ENCODE data around the gene TNFSF8.

TNFSF8 gene

DNA sequence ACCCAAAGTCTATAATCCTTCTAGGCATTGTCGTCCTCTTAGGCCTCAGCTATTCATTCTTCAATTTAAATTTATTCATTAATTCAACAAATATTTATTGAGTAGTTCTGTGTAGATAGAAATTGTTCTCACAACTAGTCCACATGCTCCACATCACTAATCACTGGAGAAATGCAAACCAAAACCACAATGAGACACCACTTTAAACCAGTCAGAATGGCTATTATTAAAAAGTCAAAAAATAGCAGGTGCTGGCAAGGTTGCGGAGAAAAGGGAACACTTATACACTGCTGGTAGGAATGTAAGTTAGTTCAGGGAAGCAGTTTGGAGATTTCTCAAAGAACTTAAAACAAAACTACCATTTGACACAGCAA, 73.5 kb downstream of the TNFSF8 start:
- Histone ChIP-seq H3K27ac (ENCODE audit: low read length) (no peak overlapping the region), H4K20me1 (ENCODE audit: insufficient read depth, low read length) (no peaks in the 10 kb centered on the region), H3K79me2 (ENCODE audit: insufficient read depth, low read length) (no peaks in the 10 kb centered on the region), H3K36me3 (ENCODE audit: insufficient read depth, low read length) (no peaks in the 10 kb centered on the region), H2AFZ (ENCODE audit: low read depth, low read length) (no peak overlapping the region), H3K9ac (ENCODE audit: low read depth, low read length) (no peak overlapping the region), H3K27me3 (ENCODE audit: insufficient read depth, low read length, poor library complexity) (no peaks in the 10 kb centered on the region), H3K4me3 (ENCODE audit: low read depth in 1 of 2, low read length in 2 of 2) (no peak overlapping the region), H3K4me1 (ENCODE audit: insufficient read depth, low read length) (peaks cover under 1% of the 10 kb centered on the region), H3K9me3 (ENCODE audit: insufficient read depth, low read length, severe bottlenecking) (no peaks in the 10 kb centered on the region), H3K4me2 (ENCODE audit: insufficient read depth, low read length) (no peak overlapping the region)
- ATAC-seq (ENCODE audit: insufficient read depth, low read depth) (no peak), DNase-seq (no peak)
- TF ChIP-seq, protein P1, sequence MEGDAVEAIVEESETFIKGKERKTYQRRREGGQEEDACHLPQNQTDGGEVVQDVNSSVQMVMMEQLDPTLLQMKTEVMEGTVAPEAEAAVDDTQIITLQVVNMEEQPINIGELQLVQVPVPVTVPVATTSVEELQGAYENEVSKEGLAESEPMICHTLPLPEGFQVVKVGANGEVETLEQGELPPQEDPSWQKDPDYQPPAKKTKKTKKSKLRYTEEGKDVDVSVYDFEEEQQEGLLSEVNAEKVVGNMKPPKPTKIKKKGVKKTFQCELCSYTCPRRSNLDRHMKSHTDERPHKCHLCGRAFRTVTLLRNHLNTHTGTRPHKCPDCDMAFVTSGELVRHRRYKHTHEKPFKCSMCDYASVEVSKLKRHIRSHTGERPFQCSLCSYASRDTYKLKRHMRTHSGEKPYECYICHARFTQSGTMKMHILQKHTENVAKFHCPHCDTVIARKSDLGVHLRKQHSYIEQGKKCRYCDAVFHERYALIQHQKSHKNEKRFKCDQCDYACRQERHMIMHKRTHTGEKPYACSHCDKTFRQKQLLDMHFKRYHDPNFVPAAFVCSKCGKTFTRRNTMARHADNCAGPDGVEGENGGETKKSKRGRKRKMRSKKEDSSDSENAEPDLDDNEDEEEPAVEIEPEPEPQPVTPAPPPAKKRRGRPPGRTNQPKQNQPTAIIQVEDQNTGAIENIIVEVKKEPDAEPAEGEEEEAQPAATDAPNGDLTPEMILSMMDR (IDR thresholded peaks at IDR 0.05; ENCODE audit: borderline replicate concordance, extremely low read depth, low read length, poor library complexity, severe bottlenecking): no peak
- TF ChIP-seq EZH2 (IDR thresholded peaks at IDR 0.05; ENCODE audit: borderline replicate concordance, low read depth, low read length, severe bottlenecking): no peak

DNA sequence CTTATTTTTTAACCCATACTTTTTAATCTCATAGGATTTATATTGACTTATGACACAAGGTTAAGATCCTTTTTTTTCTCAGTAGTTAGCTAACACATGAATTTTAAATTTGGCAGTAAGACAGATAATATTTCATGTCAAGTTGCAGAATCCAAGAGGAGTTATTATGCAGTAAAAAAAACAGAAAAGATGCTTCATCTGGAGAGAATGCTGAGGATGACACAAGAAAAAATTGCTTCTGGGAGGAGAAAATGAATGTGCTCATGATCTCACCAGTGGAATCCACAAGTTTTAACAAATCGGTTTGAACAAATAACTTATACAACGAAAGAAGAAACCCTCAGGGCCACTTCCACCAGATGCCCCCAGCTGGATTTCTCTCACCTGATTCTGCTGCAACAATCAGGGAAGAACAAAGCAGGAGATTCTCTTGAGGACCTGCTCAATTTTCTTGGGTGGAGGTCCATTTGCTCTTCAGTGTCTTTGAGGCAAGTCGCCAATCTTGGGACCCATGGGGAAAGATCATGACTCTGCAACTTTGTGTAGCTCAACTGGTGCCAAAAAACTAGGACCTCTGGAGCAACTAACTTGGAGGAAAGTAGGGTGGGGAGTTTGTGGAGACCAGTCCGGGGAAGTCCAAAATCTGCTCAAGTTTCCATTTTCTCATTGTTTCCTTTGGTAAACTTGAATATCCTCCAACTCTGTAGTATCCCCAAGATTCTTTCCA, 74.0 kb downstream of the TNFSF8 start:
- H3K9ac ChIP-seq (ENCODE audit: low read depth, low read length): no peak overlapping the region

DNA sequence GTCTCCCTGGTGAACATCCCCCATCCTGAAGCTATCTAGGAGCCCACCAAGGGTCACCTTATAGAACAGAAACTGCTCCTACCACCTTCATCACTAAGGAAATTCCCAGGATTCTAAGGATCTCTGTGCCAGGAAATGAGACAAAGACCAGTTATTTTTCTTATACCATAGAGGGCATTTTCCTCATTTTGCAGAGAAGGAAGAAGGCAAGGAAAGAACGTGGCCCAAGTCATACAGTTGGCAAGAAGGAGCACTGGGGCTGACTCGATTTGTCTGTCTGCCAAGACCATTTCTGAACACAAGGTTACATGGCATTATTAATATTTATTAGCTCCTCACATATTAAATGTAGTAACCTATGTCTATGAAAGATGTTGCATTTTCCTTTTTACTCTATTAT, 74.9 kb downstream of the TNFSF8 start:
- DNase-seq: no peak
- H3K4me2 ChIP-seq (ENCODE audit: insufficient read depth, low read length): no peak overlapping the region
- H3K9me3 ChIP-seq (ENCODE audit: insufficient read depth, low read length, severe bottlenecking): no peaks in the 10 kb centered on the region
- H3K27ac ChIP-seq (ENCODE audit: low read length): no peak overlapping the region
- no peak overlapping the region for H3K9ac ChIP-seq (ENCODE audit: low read depth, low read length)
- H3K79me2 ChIP-seq (ENCODE audit: insufficient read depth, low read length): no peaks in the 10 kb centered on the region
- TF ChIP-seq EZH2 (IDR thresholded peaks at IDR 0.05; ENCODE audit: borderline replicate concordance, low read depth, low read length, severe bottlenecking): no peak
- TF ChIP-seq, protein P1 (IDR thresholded peaks at IDR 0.05; ENCODE audit: borderline replicate concordance, extremely low read depth, low read length, poor library complexity, severe bottlenecking): no peak
- no peak overlapping the region for H2AFZ ChIP-seq (ENCODE audit: low read depth, low read length)
- H4K20me1 ChIP-seq (ENCODE audit: insufficient read depth, low read length): no peaks in the 10 kb centered on the region
- peaks cover 14% of the 10 kb centered on the region for H3K4me1 ChIP-seq (ENCODE audit: insufficient read depth, low read length)
- H3K36me3 ChIP-seq (ENCODE audit: insufficient read depth, low read length): no peaks in the 10 kb centered on the region
- H3K27me3 ChIP-seq (ENCODE audit: insufficient read depth, low read length, poor library complexity): no peaks in the 10 kb centered on the region
- H3K4me3 ChIP-seq (ENCODE audit: low read depth in 1 of 2, low read length in 2 of 2): no peak overlapping the region
- ATAC-seq (ENCODE audit: insufficient read depth, low read depth): no peak

More for the DNA sequence above, 74.0 kb downstream of the TNFSF8 start:
- no peaks in the 10 kb centered on the region for H4K20me1 ChIP-seq (ENCODE audit: insufficient read depth, low read length)
- no peaks in the 10 kb centered on the region for H3K79me2 ChIP-seq (ENCODE audit: insufficient read depth, low read length)
- no peak overlapping the region for H3K27ac ChIP-seq (ENCODE audit: low read length)
- no peaks in the 10 kb centered on the region for H3K27me3 ChIP-seq (ENCODE audit: insufficient read depth, low read length, poor library complexity)
- no peak for ATAC-seq (ENCODE audit: insufficient read depth, low read depth)
- H3K36me3 ChIP-seq (ENCODE audit: insufficient read depth, low read length): no peaks in the 10 kb centered on the region
- no peaks in the 10 kb centered on the region for H3K9me3 ChIP-seq (ENCODE audit: insufficient read depth, low read length, severe bottlenecking)
- H2AFZ ChIP-seq (ENCODE audit: low read depth, low read length): no peak overlapping the region
- no peak overlapping the region for H3K4me3 ChIP-seq (ENCODE audit: low read depth in 1 of 2, low read length in 2 of 2)
- TF ChIP-seq EZH2 (IDR thresholded peaks at IDR 0.05; ENCODE audit: borderline replicate concordance, low read depth, low read length, severe bottlenecking): no peak
- TF ChIP-seq, protein P1 (IDR thresholded peaks at IDR 0.05; ENCODE audit: borderline replicate concordance, extremely low read depth, low read length, poor library complexity, severe bottlenecking): no peak
- no peak overlapping the region for H3K4me2 ChIP-seq (ENCODE audit: insufficient read depth, low read length)
- no peak for DNase-seq
- H3K4me1 ChIP-seq (ENCODE audit: insufficient read depth, low read length): peaks cover 6% of the 10 kb centered on the region

Measured in DND-41 (cell line).